IPS-18a (cell line): ENCODE results near the gene TUBGCP6.

Experiments
- H3K27ac ChIP-seq: one replicate; pipeline ENCODE4 v1.5.1; 2013; ENCODE audit warnings: low read length
- H3K27me3 ChIP-seq: one replicate; pipeline ENCODE4 v1.6.1; 2013; ENCODE audit warnings: mild to moderate bottlenecking, low read length; ENCODE audit not compliant: control insufficient read depth, insufficient read depth
- H3K36me3 ChIP-seq: one replicate; pipeline ENCODE4 v1.6.1; 2013; ENCODE audit warnings: low read depth, low read length; ENCODE audit not compliant: control insufficient read depth
- H3K4me1 ChIP-seq: one replicate; pipeline ENCODE4 v1.6.1; 2013; ENCODE audit warnings: low read depth, low read length; ENCODE audit not compliant: control insufficient read depth
- H3K4me3 ChIP-seq: one replicate; pipeline ENCODE4 v1.5.1; 2013; ENCODE audit warnings: low read length
- H3K9ac ChIP-seq: one replicate; pipeline ENCODE4 v1.6.1; 2013; ENCODE audit warnings: mild to moderate bottlenecking, low read length, moderate library complexity
- H3K9me3 ChIP-seq: one replicate; pipeline ENCODE4 v1.6.1; 2013; ENCODE audit warnings: low read depth, low read length; ENCODE audit not compliant: control insufficient read depth

TUBGCP6 gene

DNA sequence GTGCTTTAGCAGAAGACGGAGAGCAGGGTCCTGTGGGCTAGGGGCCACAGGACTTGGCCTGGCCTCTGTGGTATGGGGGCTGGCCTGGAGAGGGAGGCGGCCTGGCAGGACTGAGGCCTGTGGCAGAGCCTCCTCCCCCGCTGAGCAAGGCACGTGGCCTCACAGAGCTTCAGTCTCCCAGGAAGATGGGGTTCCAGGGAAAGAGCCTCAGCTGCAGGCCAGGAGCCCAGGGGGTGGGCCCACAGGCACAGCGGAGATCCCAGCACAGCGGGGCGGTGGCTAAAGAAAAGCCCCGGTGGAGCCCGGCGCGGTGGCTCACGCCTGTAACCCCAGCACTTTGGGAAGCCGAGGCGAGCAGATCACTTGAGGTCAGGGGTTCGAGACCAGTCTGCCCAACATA, 14.5 kb upstream of the TUBGCP6 start:
- Histone ChIP-seq H3K4me3 (no peak overlapping the region), H3K4me1 (no peaks in the 10 kb centered on the region), H3K36me3 (no peaks in the 10 kb centered on the region), H3K9me3 (no peaks in the 10 kb centered on the region), H3K9ac (no peak overlapping the region), H3K27me3 (peaks cover 26% of the 10 kb centered on the region), H3K27ac (no peak overlapping the region)

DNA sequence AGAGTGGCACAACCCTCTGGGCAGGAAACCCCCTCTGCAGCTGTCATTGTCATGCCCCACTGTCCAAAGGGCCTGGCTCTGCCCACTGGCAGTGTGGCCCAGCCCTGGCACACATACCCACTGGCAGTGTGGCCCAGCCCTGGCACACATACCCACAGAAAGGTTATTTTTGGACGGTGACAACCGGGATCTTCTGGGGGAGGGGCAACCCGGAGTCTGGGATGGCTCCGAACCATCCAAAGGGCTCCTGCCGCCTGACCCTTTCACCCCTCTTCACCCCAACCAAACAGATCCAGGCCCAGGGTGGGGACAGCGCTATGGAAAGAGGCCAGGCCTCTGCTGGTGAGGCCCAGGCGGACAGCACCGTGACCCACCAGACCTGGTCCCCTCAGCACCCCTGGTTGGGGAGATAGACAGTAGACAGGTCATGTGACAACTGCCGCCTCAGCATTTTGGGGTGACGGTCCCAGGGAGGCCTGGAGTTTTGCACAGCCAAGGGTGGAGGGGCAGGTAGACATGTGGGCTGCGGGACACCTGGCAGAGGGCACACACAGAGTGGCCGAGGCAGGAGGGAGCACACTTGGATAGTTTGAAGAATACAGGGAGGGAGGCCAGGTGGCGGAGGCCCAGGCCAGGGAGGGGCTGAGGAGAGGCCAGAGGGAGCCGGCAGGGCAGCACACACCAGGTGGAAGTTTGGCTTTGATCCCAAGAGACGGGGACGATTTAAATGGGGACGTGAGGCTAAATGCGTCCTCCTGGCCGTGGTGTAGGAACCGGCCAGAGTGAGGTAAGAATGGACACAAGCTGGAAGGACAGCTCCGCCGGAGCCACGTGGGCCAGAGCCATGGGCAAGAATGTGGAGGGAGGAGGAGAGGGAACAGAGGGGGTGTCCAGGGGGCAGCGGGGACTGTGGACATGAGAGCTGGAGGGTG, 13.8 kb upstream of the TUBGCP6 start:
- Histone ChIP-seq H3K4me1 (no peaks in the 10 kb centered on the region), H3K9ac (no peak overlapping the region), H3K27ac (no peak overlapping the region), H3K36me3 (no peaks in the 10 kb centered on the region), H3K4me3 (no peak overlapping the region), H3K27me3 (peaks cover 26% of the 10 kb centered on the region), H3K9me3 (no peaks in the 10 kb centered on the region)

GRCh38 chr22:50257451-50258360, 12.9 kb upstream of the TUBGCP6 start:
- no peak overlapping the region for H3K4me3 ChIP-seq
- no peaks in the 10 kb centered on the region for H3K4me1 ChIP-seq
- peaks cover 20% of the 10 kb centered on the region for H3K27me3 ChIP-seq
- H3K27ac ChIP-seq, result no peak overlapping the region
- no peaks in the 10 kb centered on the region for H3K36me3 ChIP-seq
- H3K9ac ChIP-seq, result no peak overlapping the region
- no peaks in the 10 kb centered on the region for H3K9me3 ChIP-seq

GRCh38 chr22:50257041-50257440, 12.2 kb upstream of the TUBGCP6 start:
- H3K9me3 ChIP-seq, result no peaks in the 10 kb centered on the region
- no peaks in the 10 kb centered on the region for H3K4me1 ChIP-seq
- H3K27ac ChIP-seq, result no peak overlapping the region
- no peak overlapping the region for H3K9ac ChIP-seq
- no peak overlapping the region for H3K4me3 ChIP-seq
- no peaks in the 10 kb centered on the region for H3K36me3 ChIP-seq
- peaks cover 14% of the 10 kb centered on the region for H3K27me3 ChIP-seq

DNA sequence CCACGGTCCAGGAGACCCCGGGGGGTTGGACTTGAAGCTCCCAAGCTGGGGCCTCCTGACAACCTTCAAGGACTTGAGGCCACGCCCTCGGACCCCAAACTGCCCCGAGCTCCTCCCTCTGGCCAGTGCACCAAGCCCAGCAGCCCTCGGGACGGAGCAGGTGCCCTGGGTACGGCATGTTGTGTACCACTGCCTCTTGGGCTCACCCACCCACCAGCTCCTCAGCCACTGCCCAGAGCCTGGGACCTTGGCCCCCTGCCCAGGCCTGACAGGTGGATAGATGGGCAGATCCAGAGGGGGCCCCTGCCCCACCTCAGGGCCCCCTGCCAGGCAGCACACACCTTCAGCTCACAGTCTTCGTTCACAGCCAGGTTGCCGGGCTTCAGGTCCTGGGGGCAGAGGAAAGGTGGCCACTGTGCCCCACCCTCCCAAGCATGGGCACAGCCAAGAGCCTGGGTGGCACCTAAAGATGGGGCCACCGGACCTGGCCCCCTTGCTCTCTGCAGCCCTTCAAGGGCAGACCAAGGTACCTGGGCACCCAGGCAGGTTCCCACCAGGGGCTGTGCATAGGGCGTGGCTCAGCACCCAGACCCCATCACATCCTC, 11.5 kb upstream of the TUBGCP6 start:
- peaks cover 12% of the 10 kb centered on the region for H3K27me3 ChIP-seq
- H3K36me3 ChIP-seq, result no peaks in the 10 kb centered on the region
- H3K9ac ChIP-seq, result no peak overlapping the region

DNA sequence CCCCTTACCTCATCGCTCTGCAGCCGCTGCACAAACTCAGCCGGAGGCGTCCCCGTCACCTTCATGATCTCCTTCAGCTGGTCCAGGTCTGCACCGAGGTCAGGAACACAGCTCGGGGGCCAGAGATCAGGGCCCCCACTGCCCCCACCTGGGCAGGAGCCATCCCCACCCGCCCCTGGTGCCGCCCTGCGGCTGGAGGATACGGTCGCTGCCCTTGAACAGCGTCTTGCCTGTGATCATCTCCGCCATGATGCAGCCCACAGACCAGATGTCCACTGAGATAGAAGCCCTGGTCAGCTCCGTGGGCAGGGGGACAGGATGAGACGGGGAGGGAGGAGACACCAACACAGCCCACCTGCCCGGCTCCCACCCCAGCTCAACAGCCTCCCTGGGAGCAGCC, 10.8 kb upstream of the TUBGCP6 start:
- no peak overlapping the region for H3K9ac ChIP-seq

More for the DNA sequence above, 11.5 kb upstream of the TUBGCP6 start:
- Histone ChIP-seq H3K4me1 (no peaks in the 10 kb centered on the region), H3K27ac (no peak overlapping the region), H3K9me3 (no peaks in the 10 kb centered on the region), H3K4me3 (no peak overlapping the region)

GRCh38 chr22:50255099-50255498, 10.3 kb upstream of the TUBGCP6 start:
- no peaks in the 10 kb centered on the region for H3K36me3 ChIP-seq
- H3K4me3 ChIP-seq, result no peak overlapping the region

More for the DNA sequence above, 10.8 kb upstream of the TUBGCP6 start:
- H3K4me1 ChIP-seq, result no peaks in the 10 kb centered on the region
- no peak overlapping the region for H3K4me3 ChIP-seq
- H3K9me3 ChIP-seq, result no peaks in the 10 kb centered on the region
- H3K36me3 ChIP-seq, result no peaks in the 10 kb centered on the region
- no peak overlapping the region for H3K27ac ChIP-seq
- H3K27me3 ChIP-seq, result peaks cover 7% of the 10 kb centered on the region

DNA sequence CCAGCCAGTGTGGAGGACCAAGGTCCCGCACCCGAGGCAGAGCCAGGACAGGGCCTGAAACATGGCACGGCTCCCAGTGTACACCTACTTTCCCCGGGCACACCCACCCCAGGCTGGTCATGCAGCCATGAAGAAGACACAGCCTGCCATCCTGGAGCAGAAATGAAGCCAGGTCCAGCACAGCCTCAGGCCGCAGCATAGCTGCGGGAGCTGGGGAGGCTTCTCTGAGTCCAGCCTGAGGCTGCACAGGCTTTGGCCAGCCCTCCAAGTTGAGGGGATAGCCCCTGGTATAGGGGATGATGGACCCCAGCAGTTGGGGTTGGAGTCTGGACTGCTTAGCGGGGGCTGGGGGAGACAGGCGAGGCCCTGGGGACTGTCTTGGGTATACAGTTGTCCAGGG, 9.1 kb upstream of the TUBGCP6 start:
- Histone ChIP-seq H3K9ac (no peak overlapping the region), H3K27ac (no peak overlapping the region), H3K4me1 (no peaks in the 10 kb centered on the region), H3K27me3 (no peaks in the 10 kb centered on the region), H3K9me3 (no peaks in the 10 kb centered on the region), H3K36me3 (no peaks in the 10 kb centered on the region), H3K4me3 (no peak overlapping the region)

More at GRCh38 chr22:50255099-50255498, 10.3 kb upstream of the TUBGCP6 start:
- Histone ChIP-seq H3K4me1 (no peaks in the 10 kb centered on the region), H3K27ac (no peak overlapping the region), H3K9me3 (no peaks in the 10 kb centered on the region), H3K27me3 (peaks cover 2% of the 10 kb centered on the region), H3K9ac (no peak overlapping the region)

GRCh38 chr22:50253046-50253915, 8.5 kb upstream of the TUBGCP6 start:
- Histone ChIP-seq H3K36me3 (no peaks in the 10 kb centered on the region), H3K27me3 (no peaks in the 10 kb centered on the region), H3K9me3 (no peaks in the 10 kb centered on the region), H3K4me3 (no peak overlapping the region), H3K4me1 (no peaks in the 10 kb centered on the region), H3K9ac (no peak overlapping the region), H3K27ac (no peak overlapping the region)

- H3K27me3 ChIP-seq, result no peaks in the 10 kb centered on the region
- H3K36me3 ChIP-seq, result no peaks in the 10 kb centered on the region
- H3K4me1 ChIP-seq, result peaks cover 4% of the 10 kb centered on the region
- H3K27ac ChIP-seq, result no peak overlapping the region
- no peak overlapping the region for H3K9ac ChIP-seq
- no peaks in the 10 kb centered on the region for H3K9me3 ChIP-seq
- H3K4me3 ChIP-seq, result peak overlapping the region; percentile 82
Measured at GRCh38 chr22:50252082-50253045, 7.5 kb upstream of the TUBGCP6 start.
